Activated T-helper 9 cell treated with anti-CD3 and anti-CD28 coated beads, Interleukin-2, amount 50 U/mL, for 16 hours (primary cell): ENCODE measurements around the gene FLT3LG.

Experiments used
- DNase-seq: peaks from one replicate; pipeline ENCODE4 v3.0.0-alpha.2; 2020; ENCODE audit warnings: low read depth

The FLT3LG gene

DNA sequence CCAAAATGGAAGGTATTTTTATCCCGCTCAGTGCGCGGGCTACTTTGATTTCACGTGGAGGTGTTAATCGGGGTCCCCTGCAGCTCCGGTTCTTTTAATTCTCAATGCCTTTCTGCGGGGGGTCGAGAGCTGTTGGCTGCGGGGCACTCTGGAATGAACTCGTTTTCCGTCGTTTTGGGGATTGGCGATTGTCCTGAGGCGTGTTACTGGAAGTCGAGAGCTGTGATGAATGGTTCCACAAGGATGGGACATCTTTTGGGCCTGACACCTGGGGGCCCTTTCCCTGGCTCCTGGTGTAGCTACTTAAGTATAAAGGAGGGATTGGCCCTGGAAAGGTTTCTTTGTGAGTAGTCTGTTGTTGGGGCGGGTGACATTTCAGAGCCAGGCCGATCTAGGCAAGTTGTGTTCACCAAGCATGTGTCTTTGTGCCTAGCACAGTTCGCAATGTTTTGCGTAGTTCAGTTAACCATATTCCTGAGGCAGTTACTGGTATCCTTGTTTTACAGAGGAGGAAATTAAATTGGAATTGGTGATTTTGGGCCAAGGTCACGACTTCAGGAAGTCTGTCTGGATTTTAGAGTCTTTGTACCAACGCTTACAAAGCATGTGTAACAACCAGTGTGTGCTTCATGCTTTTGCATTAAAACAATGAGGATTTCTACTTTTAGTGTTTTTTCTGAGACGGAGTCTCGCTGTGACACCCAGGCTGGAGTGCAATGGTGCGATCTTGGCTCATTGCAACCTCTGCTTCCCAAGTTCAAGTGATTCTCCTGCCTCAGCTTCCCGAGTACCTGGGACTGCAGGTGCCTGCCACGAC, 14.2 kb downstream of the FLT3LG start:
- DNase-seq = no peak

DNA sequence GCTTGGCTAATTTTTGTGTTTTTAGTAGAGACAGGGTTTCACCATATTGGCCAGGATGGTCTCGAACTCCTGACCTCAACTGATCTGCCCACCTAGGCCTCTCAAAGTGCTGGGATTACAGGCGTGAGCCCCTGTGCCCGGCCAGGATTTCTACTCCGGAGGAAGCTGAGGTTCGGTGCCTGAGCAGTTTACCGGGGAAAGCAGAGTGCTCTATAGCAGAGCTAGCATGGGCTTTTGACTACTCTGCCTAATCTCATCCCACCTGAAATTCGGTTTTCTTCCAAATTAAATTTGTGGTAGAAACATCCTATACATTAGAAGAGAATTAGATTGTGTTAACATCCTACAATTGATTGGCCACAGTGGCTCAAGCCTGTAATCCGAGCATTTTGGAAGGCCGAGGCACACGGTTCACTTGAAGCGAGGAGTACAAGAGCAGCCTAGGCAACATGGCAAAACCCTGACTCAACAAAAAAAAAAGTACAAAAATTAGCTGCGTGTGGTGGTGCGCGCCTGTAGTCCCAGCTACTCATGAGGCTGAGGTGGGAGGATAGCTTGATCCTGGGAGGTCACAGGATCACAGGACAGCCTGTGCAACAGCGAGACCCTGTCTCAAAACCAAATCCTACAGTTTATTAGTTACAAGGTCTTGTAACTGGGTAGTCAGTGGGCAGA, 15.0 kb downstream of the FLT3LG start:
- DNase-seq = no peak

DNA sequence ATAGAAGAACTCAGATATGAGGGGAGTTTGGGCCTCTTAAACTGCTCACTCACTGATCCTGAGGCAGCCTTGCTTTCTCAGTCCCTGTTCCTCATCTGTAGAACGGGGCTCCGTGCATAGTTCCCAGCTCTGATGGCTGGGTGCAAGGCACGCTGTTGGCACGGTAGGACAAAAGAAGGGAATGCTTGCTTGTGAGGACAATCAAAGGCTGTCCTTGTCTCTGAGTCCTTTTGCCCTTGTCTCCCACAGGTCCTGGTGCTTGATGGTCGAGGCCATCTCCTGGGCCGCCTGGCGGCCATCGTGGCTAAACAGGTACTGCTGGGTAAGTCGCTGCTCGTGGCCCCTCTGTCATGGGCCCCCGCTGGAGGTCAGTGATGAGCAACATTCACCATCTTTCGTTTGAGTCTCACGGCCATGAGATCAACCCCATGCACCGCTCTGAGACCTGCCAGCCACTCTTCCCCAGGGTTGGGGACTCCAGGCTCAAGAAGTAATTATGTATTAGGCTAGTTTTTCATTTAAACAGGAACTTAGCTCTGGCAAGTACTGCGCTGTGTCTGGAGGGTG, 15.7 kb downstream of the FLT3LG start:
- no peak for DNase-seq

DNA sequence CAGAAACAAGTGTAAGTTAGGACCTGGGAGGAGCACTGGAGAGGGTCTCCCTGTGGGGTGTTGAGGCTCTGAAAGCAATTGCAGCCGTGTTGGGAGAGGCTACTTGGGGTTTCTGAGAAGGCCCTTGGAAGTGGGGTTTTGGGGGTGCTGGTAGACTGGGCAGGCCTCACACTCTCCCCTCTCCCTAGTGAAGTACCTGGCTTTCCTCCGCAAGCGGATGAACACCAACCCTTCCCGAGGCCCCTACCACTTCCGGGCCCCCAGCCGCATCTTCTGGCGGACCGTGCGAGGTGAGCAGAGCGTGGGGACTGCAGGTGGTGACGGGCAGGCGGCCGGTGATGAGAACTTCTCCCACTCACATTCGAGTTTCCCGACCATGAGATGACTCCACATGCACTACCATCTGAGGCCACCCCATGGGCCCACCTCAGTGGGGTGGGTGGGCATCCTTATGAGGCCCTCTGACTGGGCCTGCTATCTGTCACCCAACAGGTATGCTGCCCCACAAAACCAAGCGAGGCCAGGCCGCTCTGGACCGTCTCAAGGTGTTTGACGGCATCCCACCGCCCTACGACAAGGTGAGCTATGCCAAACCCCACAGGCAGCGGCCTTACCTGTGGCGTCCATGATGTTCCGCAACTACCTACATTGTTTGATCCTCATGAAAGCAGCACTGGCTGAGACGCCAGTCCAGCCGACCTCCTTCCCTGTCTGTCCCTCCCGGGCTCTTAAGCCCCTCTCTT, 16.4 kb downstream of the FLT3LG start:
- no peak for DNase-seq

DNA sequence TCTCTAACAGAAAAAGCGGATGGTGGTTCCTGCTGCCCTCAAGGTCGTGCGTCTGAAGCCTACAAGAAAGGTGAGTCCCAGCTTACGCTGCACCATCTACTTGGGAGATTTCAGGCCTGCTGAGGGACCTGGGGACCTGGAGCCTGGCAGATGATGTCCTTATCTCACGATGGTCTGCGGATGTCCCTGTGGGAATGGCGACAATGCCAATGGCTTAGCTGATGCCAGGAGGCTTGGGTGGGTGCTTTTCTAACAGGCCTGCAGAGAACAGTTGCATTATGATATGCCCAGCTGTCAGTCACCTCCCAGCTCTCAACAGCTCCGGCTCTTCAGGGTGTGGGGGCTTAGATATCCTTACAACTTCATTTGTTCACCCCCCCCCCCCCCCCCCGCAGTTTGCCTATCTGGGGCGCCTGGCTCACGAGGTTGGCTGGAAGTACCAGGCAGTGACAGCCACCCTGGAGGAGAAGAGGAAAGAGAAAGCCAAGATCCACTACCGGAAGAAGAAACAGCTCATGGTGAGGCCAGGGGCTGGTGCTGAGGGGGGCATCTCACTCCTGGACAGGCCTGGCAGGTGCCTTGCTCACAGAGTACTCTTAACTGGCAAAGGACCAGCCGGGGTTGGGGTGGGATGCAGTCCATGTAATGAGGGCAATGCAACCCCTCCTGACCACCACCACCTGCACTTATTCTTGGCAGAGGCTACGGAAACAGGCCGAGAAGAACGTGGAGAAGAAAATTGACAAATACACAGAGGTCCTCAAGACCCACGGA, 17.2 kb downstream of the FLT3LG start:
- DNase-seq = no peak

DNA sequence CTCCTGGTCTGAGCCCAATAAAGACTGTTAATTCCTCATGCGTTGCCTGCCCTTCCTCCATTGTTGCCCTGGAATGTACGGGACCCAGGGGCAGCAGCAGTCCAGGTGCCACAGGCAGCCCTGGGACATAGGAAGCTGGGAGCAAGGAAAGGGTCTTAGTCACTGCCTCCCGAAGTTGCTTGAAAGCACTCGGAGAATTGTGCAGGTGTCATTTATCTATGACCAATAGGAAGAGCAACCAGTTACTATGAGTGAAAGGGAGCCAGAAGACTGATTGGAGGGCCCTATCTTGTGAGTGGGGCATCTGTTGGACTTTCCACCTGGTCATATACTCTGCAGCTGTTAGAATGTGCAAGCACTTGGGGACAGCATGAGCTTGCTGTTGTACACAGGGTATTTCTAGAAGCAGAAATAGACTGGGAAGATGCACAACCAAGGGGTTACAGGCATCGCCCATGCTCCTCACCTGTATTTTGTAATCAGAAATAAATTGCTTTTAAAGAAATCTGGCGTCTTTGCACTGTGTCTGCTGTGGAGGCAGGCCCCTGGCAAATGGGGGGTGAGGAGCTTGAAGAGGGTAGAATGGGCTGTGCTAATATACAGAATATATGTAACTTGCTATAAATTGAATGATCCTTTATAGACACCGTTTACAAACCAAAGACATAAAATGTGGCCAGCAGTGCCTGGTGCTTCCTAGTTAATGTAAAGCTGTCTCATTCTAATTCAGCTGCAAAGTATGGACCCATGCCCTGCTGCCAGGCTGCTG, 18.0 kb downstream of the FLT3LG start:
- no peak for DNase-seq

DNA sequence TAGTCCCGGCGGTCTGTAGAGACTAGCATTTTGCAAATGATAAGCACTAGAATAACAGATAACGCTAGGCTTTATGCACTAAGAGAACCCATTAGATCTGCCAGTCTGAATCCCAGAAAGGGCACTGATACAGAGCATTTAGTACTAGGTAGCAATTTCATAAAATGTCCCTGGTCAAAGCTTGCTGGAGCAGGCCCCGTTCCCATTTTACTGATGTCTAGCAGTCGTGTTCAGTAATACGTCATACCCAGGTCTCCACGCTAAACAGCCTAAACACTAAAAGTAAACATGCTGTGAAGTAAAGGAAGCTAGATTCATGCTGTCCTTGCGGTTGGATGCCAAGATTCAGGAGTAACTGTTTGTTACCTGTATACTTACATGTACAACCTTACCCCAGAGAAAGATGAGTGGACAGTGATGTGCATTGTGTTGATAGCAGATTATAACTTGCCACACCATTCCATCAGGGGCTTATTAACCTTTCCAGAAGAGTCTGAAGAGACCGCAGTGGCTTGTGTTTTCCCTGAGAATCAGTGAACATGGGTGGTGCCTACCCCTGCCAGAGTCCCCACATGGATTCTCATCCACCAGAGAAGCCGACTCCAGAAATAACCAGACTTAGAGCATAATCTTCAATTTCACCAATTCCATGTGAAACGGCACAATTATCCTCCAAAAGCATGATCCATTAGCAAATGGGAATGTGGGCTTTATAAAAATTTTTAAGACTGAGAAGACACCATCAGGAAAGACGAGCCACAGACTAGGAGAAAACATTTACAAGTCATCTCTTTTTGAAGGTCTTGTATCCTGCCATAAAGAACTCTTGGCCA, 18.8 kb downstream of the FLT3LG start:
- no peak for DNase-seq

DNA sequence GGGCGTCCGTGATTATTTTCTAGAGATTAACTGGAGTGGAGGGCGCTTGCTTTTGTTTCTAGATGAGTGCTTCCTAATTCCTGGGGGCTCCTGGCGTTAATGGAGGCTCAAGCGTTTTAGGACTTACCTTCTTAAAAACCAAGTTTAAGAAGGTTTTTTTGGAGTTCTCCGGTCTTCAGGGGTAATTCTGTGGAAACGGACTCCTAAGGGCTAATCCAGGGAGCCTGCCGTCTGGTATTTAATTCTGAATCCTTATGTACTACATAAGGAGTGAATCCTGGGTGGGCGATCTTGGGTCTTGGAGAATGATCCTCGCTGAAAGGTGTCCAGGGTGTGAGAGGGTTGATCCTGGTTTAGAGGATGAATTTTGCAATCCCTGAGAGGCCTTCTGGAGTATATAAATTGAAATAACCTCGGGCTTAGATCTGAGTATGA, 22.6 kb downstream of the FLT3LG start:
- no peak for DNase-seq

DNA sequence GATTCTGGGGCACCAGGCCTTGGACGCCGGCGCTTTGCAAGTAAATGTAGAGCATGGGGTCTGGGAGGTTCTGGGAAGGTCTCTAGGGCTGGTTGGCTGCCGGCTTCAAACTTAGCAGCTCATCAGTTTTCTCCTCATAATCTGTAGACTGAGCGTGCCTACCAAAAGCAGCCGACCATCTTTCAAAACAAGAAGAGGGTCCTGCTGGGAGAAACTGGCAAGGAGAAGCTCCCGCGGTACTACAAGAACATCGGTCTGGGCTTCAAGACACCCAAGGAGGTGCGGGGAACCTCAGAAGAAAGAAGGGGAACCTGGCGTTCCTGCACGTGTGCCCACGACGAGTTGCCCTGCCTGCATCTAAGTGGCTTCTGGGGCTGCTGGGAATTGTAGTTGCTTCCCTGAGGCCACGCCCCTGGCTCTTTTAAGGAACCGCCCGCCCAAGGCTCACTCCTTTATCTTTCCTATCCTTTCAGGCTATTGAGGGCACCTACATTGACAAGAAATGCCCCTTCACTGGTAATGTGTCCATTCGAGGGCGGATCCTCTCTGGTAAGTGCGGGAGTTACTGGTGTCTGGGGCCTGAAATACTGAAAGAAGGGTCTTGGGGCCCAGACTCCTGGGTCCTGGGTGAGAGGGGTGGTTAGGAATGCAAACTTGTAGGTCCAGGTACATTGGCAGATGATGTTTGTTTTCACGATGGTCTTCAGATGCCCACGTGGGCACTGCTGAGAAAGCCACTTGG, 23.2 kb downstream of the FLT3LG start:
- DNase-seq = peak; percentile 63

DNA sequence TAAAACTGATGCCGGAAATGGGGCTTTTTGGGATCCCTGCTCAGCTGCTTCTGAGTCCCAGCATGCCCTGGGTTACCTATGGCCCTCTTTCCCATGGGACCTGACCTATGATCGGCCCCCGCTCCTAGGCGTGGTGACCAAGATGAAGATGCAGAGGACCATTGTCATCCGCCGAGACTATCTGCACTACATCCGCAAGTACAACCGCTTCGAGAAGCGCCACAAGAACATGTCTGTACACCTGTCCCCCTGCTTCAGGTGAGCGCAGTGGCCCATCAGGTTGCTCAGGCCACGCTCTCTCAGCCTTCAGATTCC, 23.7 kb downstream of the FLT3LG start:
- DNase-seq = no peak

DNA sequence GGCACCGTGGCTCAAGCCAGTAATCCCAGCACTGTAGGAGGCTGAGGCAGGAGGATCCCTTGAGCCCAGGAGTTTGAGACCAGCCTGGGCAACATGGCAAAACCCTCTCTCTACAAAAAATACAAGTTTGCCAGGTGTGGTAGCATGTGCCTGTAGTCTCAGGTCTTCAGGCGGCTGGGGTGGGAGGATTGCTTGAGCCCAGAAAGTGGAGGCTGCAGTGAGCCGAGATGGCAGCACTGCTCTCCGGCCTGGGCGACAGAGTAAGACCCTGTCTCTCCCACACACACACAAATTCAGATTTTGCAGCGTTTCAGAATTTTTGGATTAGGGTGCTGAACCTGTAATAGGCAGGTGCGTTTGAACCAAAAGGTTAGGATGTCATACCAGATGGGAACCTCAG, 24.5 kb downstream of the FLT3LG start:
- DNase-seq = no peak

DNA sequence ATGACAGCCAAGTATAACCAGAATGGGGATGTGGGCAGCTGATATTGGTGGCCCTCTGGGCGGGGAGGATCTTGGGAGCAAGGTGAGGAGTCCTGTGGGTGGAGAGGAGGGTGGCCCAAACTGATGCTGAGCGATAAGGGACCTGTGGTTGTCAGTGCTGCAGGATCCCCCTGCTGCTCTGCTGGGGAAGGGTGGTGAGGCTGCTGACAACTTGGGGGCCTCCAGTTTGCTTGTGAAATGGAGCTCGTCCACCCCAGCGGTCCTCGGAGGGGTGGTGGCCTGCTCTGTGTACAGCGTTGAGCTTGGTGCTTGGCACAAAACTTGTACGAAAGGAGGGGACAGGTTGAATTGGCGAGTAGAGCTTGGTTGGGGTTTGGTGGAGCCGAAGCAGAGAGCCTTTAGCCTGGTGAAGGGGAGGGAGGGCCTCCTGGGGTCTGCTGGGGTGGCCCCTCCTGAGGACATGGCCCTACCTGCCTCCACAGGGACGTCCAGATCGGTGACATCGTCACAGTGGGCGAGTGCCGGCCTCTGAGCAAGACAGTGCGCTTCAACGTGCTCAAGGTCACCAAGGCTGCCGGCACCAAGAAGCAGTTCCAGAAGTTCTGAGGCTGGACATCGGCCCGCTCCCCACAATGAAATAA, 25.1 kb downstream of the FLT3LG start:
- DNase-seq = no peak

DNA sequence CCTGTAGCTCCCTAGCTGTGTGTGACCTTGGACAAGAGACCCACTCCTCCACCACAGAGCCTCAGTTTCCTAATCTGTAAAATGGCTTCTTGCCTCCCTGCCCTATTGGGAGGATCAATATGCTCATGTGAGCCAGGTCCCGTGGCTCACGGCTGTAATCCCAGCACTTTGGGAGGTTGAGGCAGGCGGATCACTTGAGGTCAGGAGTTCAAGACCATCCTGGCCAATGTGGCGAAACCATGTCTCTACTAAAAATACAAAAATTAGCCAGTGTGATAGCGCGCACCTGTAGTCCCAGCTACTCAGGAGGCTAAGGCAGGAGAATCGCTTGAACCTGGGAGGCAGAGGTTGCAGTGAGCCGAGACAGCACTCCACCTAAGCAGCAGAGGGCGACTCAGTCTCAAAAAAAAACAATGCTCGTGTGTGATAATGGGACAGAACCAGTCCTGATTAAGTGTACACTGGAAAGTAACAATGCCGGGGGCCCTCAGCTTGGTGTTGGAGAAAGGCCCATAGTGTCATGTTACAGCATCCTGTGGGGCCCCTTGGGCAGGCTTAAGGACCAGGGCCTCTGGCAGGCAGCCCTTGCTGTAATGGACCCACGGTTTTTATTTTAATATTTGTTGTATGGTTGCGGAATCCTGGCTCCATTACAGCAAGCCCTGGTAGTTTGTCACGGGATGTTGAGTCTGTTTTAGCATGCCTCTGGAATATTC, 29.0 kb downstream of the FLT3LG start:
- no peak for DNase-seq

DNA sequence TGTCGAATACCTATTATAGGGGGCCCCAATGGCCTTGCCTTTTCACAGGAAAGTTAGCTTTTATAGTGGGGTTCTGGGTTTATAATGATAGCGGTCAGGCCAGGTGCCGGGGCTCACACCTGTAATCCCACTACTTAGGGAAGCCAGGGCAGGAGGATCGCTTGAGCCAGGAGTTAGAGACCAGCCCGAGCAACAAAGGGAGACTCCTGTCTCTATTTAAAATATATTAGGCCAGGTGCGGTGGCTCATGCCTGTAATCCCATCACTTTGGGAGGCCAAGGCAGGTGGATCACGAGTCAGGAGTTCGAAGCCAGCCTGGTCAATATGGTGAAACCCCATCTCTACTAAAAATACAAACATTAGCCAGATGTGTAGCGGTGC, 29.6 kb downstream of the FLT3LG start:
- no peak for DNase-seq

DNA sequence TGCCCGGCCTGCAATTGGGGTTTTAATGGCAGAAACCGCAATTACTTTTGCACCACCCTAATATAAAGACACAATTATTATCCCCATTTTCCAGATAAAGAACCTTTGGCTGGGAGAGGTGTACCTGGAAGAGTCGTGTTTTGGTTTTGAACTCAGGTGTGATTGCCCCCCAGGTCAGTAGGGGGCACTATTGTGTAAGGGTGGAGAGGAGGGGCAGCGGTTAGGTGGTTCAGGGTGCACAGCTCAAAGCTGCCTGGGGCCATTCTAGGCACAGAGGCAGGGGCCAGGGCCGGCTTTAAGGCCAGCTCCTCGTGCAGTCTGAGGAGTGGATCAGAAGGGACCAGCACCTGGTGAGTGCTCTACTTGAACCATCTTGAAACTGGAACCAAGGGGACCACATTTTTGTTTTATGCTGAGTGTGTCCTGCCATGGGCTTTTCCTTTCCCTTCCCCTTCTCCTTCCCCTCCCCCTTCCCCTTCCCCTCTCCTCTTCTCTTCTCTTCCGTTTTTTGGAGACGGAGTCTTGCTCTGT, 32.6 kb downstream of the FLT3LG start:
- DNase-seq = peak; percentile 59

DNA sequence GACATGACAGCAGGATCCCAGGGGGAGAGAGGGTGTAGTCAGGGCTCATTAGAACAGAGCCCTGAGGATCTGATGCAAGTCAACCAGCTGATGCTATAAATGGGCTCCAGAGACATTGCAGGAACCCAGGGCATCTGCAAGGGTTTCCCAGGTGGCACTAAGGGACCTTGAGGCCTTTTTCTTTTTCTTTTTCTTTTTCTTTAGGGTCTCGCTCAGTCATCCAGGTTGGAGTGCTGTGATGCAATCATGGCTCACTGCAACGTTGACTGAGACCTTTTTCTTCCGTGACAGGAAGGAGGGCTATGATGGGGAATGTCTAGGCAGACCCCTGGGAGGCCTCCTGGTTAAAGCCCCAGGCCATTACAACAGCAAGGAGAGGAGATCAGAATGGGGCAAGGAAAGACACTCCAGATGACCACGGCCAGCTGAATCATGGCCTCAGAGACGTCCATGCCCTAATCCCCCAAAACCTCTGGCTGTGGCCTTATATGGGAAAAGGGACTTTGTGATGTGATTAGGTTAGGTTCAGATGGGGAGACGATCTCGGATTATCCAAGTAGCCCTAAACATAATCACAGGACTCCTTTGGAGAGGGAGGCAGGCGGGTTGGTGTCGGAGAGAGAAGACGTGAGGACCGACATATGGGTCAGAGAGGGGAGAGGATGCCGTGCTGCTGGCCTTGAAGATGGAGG, 33.9 kb downstream of the FLT3LG start:
- DNase-seq = no peak

DNA sequence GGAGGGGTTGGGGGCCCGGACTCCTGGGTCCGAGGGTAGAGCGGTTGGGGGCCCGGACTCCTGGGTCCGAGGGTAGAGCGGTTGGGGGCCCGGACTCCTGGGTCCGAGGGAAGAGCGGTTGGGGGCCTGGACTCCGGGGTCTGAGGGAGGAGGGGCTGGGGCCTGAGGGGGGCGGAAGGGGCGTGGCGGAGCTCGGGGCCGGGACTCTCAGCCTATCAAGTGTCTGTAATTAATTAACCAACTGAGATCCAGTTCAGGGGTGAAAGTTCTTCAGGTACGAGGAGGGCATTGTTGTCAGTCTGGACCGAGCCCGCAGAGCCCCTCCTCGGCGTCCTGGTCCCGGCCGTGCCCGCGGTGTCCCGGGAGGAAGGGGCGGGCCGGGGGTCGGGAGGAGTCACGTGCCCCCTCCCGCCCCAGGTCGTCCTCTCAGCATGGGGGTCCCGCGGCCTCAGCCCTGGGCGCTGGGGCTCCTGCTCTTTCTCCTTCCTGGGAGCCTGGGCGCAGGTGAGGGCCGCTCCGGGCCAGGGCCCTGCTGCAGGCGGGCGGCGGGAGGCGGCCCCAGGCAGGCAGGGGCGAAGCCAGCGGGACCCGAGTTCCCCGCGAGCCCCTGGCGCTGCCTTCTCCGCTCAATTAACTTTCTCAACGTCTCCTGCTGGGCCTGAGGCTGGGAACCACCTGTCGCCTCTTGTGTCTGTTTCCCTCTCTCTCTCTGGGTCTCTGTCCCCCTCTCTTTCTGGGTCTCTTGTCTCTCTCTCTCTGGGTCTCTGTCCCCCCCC, 39.1 kb downstream of the FLT3LG start:
- no peak for DNase-seq
